Natural killer cell (primary cell): ENCODE measurements around the gene C1orf35. TPM values are rescaled to one million over a fixed set of nuclear protein-coding genes. Genes with fewer than 3 reads are reported as not detected.
A peak's percentile ranks its signal among the peaks of the same experiment; 100 is the strongest.

ENCODE experiments used
- ATAC-seq, 3 donors: fragments of 150-1000 bp in 2 of 3; fragments of 200-7000 bp in 1 of 3; cut with Tn5 transposase; 1 replicate in 1 of 3; 2 replicates in 2 of 3; pipeline ENCODE4 v1.10.0; 2021; ENCODE audit warnings: mild to moderate bottlenecking in 2 of 3, moderate library complexity in 2 of 3
- DNase-seq, 2 donors: peaks; one replicate each; pipeline versions ENCODE4 v3.0.0 to v3.0.0-alpha.2; 2013 to 2021; ENCODE audit warnings: mixed read lengths in 1 of 2
- H3K27ac ChIP-seq: one replicate; pipeline ENCODE4 v1.5.1; 2013; ENCODE audit warnings: mild to moderate bottlenecking, low read length
- H3K27me3 ChIP-seq: one replicate; pipeline ENCODE4 v1.6.1; 2013; ENCODE audit warnings: low read length; ENCODE audit not compliant: control insufficient read depth, insufficient read depth
- H3K36me3 ChIP-seq: one replicate; pipeline ENCODE4 v1.6.1; 2013; ENCODE audit warnings: low read length; ENCODE audit not compliant: control insufficient read depth, insufficient read depth
- H3K4me1 ChIP-seq: one replicate; pipeline ENCODE4 v1.6.1; 2013; ENCODE audit warnings: low read length; ENCODE audit not compliant: control insufficient read depth, insufficient read depth
- H3K4me3 ChIP-seq: one replicate; pipeline ENCODE4 v1.5.1; 2013; ENCODE audit warnings: low read length
- H3K9me3 ChIP-seq: one replicate; pipeline ENCODE4 v1.6.1; 2013; ENCODE audit warnings: low read length; ENCODE audit not compliant: control insufficient read depth, insufficient read depth
- H3K27ac Mint-ChIP-seq, 2 donors: one replicate each; pipeline ENCODE4 v1.8.0; 2022; ENCODE audit warnings: mild to moderate bottlenecking in 2 of 2, mixed read lengths in 2 of 2, moderate library complexity in 1 of 2
- H3K27me3 Mint-ChIP-seq, 2 donors: one replicate each; pipeline ENCODE4 v1.8.0; 2022; ENCODE audit warnings: low read depth in 2 of 2, mixed read lengths in 2 of 2
- H3K36me3 Mint-ChIP-seq: one replicate; pipeline ENCODE4 v1.8.0; 2022; ENCODE audit warnings: mixed read lengths
- H3K4me1 Mint-ChIP-seq, 2 donors: one replicate each; pipeline ENCODE4 v1.8.0; 2022; ENCODE audit warnings: mixed read lengths in 2 of 2
- H3K4me3 Mint-ChIP-seq: one replicate; pipeline ENCODE4 v1.8.0; 2022; ENCODE audit warnings: mild to moderate bottlenecking, moderate library complexity, mixed read lengths
- H3K9me3 Mint-ChIP-seq, 2 donors: one replicate each; pipeline ENCODE4 v1.8.0; 2022; ENCODE audit warnings: mixed read lengths in 2 of 2
- WGBS: methylation state at CpG from one replicate; pipeline ENCODE4 v1.1.7; 2013; ENCODE audit warnings: missing lambda C conversion rate; ENCODE audit not compliant: insufficient coverage; 5-methylcytosine and 5-hydroxymethylcytosine counted together
- intact Hi-C: fragments of 100-400 bp; cut with micrococcal nuclease; formaldehyde crosslinking; loops from one replicate; pipeline ENCODE4 v1.14.2; 2022
- total RNA-seq, 4 donors: library from RNA; stranded (reverse); fragments of 120-200 nt in 1 of 4; gene quantifications; one replicate each; pipeline versions ENCODE4 v1.2.3 to v1.2.4, GENCODE V29; 2013 to 2022
- TF ChIP-seq, protein P1 (sequence below): fragments of 200-600 bp; IDR thresholded peaks from one replicate; pipeline ENCODE4 v1.8.0; 2022; ENCODE audit warnings: antibody characterized with exemption

C1orf35 gene
- total RNA-seq, 3 donors from 2014 or later (not counting 1 experiment from before 2014, with no cell fraction given) = 18.9 to 21.6 (median 19.6) TPM

- intact Hi-C loops = no loop called here
- peak; percentile 41 to 86 for DNase-seq
- Mint-ChIP-seq H3K4me1 (peaks cover 0 to 11% of the 10 kb centered on the region in 2 donors), H3K36me3 (no peaks in the 10 kb centered on the region), H3K27me3 (peaks cover 32 to 33% of the 10 kb centered on the region in 2 donors), H3K9me3 (no peaks in the 10 kb centered on the region), H3K27ac (no peak overlapping the region), H3K4me3 (peak overlapping the region; percentile 65)
- no peaks in the 10 kb centered on the region for H3K36me3 ChIP-seq
- ATAC-seq = peak; percentile 68 to 76 (median 75)
- peak overlapping the region; percentile 16 for H3K4me3 ChIP-seq
- H3K9me3 ChIP-seq = peaks cover 4% of the 10 kb centered on the region
- TF ChIP-seq, protein P1, sequence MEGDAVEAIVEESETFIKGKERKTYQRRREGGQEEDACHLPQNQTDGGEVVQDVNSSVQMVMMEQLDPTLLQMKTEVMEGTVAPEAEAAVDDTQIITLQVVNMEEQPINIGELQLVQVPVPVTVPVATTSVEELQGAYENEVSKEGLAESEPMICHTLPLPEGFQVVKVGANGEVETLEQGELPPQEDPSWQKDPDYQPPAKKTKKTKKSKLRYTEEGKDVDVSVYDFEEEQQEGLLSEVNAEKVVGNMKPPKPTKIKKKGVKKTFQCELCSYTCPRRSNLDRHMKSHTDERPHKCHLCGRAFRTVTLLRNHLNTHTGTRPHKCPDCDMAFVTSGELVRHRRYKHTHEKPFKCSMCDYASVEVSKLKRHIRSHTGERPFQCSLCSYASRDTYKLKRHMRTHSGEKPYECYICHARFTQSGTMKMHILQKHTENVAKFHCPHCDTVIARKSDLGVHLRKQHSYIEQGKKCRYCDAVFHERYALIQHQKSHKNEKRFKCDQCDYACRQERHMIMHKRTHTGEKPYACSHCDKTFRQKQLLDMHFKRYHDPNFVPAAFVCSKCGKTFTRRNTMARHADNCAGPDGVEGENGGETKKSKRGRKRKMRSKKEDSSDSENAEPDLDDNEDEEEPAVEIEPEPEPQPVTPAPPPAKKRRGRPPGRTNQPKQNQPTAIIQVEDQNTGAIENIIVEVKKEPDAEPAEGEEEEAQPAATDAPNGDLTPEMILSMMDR = no peak
- WGBS = 12% methylated on average over 66 of the region's 66 CpGs
- no peak overlapping the region for H3K27ac ChIP-seq
- H3K4me1 ChIP-seq = peaks cover 23% of the 10 kb centered on the region
- H3K27me3 ChIP-seq = peaks cover 34% of the 10 kb centered on the region
Measured at GRCh38 chr1:228058949-228059633, 44.0 kb downstream of the C1orf35 start.

GRCh38 chr1:228058172-228058948 is 44.8 kb downstream of the C1orf35 start:
- no peak overlapping the region for H3K4me3 ChIP-seq

More at GRCh38 chr1:228058172-228058948, 44.8 kb downstream of the C1orf35 start:
- H3K27me3 Mint-ChIP-seq = peaks cover 35 to 38% of the 10 kb centered on the region in 2 donors
- ATAC-seq = peak in 1 of 3 donors; percentile 2
- no peaks in the 10 kb centered on the region for H3K36me3 Mint-ChIP-seq
- H3K4me1 Mint-ChIP-seq = peaks cover 0 to 11% of the 10 kb centered on the region in 2 donors
- Histone ChIP-seq H3K9me3 (peaks cover 4% of the 10 kb centered on the region), H3K27ac (no peak overlapping the region), H3K4me1 (peaks cover 23% of the 10 kb centered on the region), H3K36me3 (no peaks in the 10 kb centered on the region), H3K27me3 (peaks cover 28% of the 10 kb centered on the region)
- H3K27ac Mint-ChIP-seq = no peak overlapping the region
- no peaks in the 10 kb centered on the region for H3K9me3 Mint-ChIP-seq
- no peak overlapping the region for H3K4me3 Mint-ChIP-seq
- WGBS = 57% methylated on average over 18 of the region's 18 CpGs
- intact Hi-C loops = no loop called here
- TF ChIP-seq, protein P1 = no peak
- no peak for DNase-seq

Other genes with a start within 250 kb of the C1orf35 start
- gene WNT9A, start 155.4 kb downstream of the C1orf35 start, total RNA-seq = not detected
- gene WNT3A, start 96.3 kb downstream of the C1orf35 start, total RNA-seq = not detected
- gene ARF1, start 20.6 kb downstream of the C1orf35 start, total RNA-seq = 100 to 1,000 TPM; 368 to 427 (median 424) TPM
- 10 to 100 TPM; 50.0 to 70.6 (median 64.1) TPM for gene MRPL55, start 6.0 kb upstream of the C1orf35 start, total RNA-seq
- 100 to 1,000 TPM; 292 to 313 (median 308) TPM for gene GUK1, start 37.0 kb upstream of the C1orf35 start, total RNA-seq
- 1 to 10 TPM; 1.0 to 2.2 (median 1.7) TPM for gene GJC2, start 46.6 kb upstream of the C1orf35 start, total RNA-seq
- gene IBA57, start 62.5 kb upstream of the C1orf35 start, total RNA-seq = 10 to 100 TPM; 13.3 to 14.1 (median 13.8) TPM
- gene OBSCN, start 104.7 kb upstream of the C1orf35 start, total RNA-seq = 10 to 100 TPM in 2 of 3 donors, 1 to 10 TPM in 1; 9.6 to 30.0 (median 14.3) TPM